ENCODE measurements around the gene SLC35E2B.

DNA sequence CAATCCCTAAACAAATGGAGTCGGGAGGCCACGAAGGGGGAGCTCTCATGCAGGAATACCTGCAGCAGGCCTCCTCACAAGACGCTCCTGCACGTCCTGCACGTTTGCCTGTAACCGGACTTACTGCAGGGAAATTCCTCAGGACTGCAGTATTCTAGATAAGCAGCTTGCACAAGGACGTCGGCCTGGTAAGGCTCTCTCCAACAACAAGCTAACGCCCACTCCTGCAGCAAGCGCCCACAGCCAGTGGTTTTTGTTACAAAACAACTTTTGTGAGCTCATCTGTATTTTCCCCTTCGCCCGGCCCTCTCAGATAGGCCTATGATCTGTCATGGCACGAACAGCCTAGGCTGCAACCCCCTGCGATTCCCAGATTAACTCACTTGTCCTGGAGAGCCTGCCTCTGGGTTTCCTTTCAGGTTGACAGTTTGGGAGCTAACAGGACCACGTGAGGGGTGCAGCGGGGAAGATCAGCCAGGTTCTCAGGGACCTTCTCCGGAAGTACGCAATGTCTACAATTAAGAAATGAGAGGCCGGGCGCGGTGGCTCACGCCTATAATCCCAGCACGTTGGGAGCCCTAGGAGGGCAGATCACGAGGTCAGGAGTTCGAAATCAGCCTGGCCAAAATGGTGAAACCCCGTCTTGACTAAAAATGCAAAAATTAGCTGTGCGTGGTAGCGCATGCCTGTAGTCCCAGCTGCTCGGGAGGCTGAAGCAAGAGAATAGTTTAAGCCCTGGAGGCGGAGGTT, 78.2 kb downstream of the SLC35E2B start:
- TF ChIP-seq, protein P1, sequence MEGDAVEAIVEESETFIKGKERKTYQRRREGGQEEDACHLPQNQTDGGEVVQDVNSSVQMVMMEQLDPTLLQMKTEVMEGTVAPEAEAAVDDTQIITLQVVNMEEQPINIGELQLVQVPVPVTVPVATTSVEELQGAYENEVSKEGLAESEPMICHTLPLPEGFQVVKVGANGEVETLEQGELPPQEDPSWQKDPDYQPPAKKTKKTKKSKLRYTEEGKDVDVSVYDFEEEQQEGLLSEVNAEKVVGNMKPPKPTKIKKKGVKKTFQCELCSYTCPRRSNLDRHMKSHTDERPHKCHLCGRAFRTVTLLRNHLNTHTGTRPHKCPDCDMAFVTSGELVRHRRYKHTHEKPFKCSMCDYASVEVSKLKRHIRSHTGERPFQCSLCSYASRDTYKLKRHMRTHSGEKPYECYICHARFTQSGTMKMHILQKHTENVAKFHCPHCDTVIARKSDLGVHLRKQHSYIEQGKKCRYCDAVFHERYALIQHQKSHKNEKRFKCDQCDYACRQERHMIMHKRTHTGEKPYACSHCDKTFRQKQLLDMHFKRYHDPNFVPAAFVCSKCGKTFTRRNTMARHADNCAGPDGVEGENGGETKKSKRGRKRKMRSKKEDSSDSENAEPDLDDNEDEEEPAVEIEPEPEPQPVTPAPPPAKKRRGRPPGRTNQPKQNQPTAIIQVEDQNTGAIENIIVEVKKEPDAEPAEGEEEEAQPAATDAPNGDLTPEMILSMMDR (IDR thresholded peaks at IDR 0.05; ENCODE audit: insufficient read depth, low read length) = no peak
- TF ChIP-seq POLR2AphosphoS5 (IDR thresholded peaks at IDR 0.05; ENCODE audit: low read depth) (no peak), SPI1 (IDR thresholded peaks at IDR 0.05; ENCODE audit: borderline replicate concordance, low read depth) (no peak), GABPA (IDR thresholded peaks at IDR 0.05; ENCODE audit: low read depth) (peak; percentile 64)
- TF ChIP-seq, protein P2, sequence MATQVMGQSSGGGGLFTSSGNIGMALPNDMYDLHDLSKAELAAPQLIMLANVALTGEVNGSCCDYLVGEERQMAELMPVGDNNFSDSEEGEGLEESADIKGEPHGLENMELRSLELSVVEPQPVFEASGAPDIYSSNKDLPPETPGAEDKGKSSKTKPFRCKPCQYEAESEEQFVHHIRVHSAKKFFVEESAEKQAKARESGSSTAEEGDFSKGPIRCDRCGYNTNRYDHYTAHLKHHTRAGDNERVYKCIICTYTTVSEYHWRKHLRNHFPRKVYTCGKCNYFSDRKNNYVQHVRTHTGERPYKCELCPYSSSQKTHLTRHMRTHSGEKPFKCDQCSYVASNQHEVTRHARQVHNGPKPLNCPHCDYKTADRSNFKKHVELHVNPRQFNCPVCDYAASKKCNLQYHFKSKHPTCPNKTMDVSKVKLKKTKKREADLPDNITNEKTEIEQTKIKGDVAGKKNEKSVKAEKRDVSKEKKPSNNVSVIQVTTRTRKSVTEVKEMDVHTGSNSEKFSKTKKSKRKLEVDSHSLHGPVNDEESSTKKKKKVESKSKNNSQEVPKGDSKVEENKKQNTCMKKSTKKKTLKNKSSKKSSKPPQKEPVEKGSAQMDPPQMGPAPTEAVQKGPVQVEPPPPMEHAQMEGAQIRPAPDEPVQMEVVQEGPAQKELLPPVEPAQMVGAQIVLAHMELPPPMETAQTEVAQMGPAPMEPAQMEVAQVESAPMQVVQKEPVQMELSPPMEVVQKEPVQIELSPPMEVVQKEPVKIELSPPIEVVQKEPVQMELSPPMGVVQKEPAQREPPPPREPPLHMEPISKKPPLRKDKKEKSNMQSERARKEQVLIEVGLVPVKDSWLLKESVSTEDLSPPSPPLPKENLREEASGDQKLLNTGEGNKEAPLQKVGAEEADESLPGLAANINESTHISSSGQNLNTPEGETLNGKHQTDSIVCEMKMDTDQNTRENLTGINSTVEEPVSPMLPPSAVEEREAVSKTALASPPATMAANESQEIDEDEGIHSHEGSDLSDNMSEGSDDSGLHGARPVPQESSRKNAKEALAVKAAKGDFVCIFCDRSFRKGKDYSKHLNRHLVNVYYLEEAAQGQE (IDR thresholded peaks at IDR 0.05; ENCODE audit: insufficient replicate concordance, low read depth) = no peak

All from HL-60 (cell line).